ENCODE results near the gene SLC9A6.
"Not testable (repeated sequence)": the region's sequence is repeated elsewhere in the genome, so short reads cannot be mapped to it uniquely, and the experiment has no call there.

DNA sequence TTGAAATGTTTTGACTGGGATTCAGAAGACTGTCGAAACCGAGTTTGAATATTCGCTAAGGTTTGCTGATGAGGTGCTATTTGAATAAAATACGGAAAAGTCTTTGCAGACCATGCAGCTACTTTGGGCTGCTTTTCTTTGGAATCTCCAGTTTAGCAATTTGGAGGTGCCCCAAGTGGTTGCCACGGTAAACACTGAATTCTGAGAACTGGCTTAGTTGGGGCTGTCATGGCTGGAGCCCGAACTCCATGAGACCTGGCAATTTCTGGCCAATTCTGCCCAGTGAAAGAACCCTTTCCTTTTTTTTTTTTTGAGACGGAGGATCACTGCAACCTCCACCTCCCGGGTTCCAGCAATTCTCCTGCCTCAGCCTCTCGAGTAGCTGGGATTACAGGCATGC, 65.6 kb downstream of the SLC9A6 start:
- TF ChIP-seq, protein P1, sequence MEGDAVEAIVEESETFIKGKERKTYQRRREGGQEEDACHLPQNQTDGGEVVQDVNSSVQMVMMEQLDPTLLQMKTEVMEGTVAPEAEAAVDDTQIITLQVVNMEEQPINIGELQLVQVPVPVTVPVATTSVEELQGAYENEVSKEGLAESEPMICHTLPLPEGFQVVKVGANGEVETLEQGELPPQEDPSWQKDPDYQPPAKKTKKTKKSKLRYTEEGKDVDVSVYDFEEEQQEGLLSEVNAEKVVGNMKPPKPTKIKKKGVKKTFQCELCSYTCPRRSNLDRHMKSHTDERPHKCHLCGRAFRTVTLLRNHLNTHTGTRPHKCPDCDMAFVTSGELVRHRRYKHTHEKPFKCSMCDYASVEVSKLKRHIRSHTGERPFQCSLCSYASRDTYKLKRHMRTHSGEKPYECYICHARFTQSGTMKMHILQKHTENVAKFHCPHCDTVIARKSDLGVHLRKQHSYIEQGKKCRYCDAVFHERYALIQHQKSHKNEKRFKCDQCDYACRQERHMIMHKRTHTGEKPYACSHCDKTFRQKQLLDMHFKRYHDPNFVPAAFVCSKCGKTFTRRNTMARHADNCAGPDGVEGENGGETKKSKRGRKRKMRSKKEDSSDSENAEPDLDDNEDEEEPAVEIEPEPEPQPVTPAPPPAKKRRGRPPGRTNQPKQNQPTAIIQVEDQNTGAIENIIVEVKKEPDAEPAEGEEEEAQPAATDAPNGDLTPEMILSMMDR (conservative IDR thresholded peaks at IDR 0.05 in 1 of 2, IDR thresholded peaks at IDR 0.05 in 1 of 2; ENCODE audit: low read depth in 1 of 2, low read length in 2 of 2): not testable (repeated sequence)
- TF ChIP-seq EZH2 (IDR thresholded peaks at IDR 0.05; ENCODE audit: low read length, missing control alignments): not testable (repeated sequence)

Data from fibroblast of lung (primary cell).